ENCODE results near the gene FUZ.

- TF ChIP-seq CTCF (tag by site-specific recombination; IDR thresholded peaks at IDR 0.05) (no peak), REST (tag by site-specific recombination; IDR thresholded peaks at IDR 0.05) (no peak), ZBTB17 (tag by site-specific recombination; IDR thresholded peaks at IDR 0.05) (no peak)
Measured at GRCh38 chr19:49840321-49840720, 27.2 kb upstream of the FUZ start.

Measured in HEK293 (cell line).